ENCODE results near the gene ARHGAP6.

- TF ChIP-seq POLR2A (IDR thresholded peaks at IDR 0.05) (no peak), EP300 (IDR thresholded peaks at IDR 0.05) (no peak)
- TF ChIP-seq, protein P1, sequence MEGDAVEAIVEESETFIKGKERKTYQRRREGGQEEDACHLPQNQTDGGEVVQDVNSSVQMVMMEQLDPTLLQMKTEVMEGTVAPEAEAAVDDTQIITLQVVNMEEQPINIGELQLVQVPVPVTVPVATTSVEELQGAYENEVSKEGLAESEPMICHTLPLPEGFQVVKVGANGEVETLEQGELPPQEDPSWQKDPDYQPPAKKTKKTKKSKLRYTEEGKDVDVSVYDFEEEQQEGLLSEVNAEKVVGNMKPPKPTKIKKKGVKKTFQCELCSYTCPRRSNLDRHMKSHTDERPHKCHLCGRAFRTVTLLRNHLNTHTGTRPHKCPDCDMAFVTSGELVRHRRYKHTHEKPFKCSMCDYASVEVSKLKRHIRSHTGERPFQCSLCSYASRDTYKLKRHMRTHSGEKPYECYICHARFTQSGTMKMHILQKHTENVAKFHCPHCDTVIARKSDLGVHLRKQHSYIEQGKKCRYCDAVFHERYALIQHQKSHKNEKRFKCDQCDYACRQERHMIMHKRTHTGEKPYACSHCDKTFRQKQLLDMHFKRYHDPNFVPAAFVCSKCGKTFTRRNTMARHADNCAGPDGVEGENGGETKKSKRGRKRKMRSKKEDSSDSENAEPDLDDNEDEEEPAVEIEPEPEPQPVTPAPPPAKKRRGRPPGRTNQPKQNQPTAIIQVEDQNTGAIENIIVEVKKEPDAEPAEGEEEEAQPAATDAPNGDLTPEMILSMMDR (IDR thresholded peaks at IDR 0.05): no peak
Observed at GRCh38 chrX:11355259-11355909, 310.3 kb downstream of the ARHGAP6 start.

Measured in upper lobe of left lung (tissue), 4 donors.